GM21526 (cell line): ENCODE results near the gene CCDC150.
A peak's percentile ranks its signal among the peaks of the same experiment; 100 is the strongest.
"Not testable (repeated sequence)": the region's sequence is repeated elsewhere in the genome, so short reads cannot be mapped to it uniquely, and the experiment has no call there.

ENCODE experiments used
- ATAC-seq: cut with Tn5 transposase; IDR thresholded peaks from one replicate; pipeline ENCODE4 v1.9.1; 2021; ENCODE audit warnings: moderate library complexity; ENCODE audit not compliant: unreplicated experiment, low FRiP score

Gene CCDC150

DNA sequence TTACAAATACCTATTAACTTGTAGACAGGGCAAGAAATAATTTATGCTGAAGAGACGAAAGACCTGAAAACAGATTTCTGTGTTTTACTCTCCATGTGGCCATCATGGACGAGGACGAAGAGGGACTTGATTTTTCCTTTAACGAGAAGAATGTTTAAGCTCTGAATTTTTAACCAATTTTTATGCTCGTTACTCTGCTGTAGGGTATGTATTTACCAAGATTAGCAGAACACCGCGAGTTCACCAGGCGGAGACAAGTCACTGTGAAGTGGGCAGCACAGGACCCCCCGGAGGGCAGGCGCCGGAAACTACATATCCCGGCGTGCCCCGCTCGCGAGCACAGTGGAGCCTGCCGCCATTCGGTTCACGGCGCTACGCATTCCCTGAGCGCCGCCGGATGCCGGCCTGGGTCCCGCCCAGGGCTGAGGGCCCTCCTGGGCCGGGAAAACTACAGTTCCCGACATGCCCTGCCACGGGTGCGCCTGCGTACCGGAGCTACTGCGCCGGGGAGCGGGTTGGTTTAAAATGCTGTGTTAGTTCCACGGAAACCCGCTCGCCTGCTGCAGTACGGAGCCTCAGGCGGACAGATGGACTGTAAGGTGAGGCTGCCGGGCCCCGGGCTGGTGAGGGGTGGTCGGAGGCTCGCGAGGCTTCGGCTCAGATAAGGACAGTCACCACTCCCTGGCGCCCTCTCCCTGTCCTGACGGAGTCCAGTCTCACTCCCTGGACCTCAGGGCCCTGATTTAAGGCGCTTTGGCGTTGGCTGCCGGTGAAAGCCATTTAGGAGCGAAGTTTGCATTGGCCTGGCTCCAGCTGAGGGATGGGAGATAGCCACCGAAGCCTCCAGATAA is at the start of gene CCDC150:
CCDC150 (plus strand) TSS at position 536 of the 851 bp plus-strand sequence; CDS start at position 588, 52 bp downstream.
- ATAC-seq = peak; percentile 99

DNA sequence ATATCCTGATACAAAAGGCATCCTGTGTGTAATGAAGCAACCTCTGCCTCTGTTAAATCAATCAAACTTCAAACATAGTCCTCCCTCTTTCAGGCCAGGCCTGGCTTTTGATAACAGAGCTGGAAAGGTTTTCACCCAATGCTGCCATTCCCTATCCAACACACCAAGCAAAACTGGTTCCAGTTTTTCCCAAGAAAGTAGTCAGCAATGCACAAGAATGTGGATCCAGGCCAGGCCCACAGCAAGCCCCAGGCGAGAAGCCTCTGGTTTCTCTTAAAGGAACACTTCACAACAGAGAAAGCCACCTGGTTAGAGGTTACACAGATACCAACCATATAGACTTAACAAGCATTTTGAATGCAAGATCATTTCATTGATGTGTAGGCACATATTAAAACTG is 49.2 kb upstream of the CCDC150 start:
- ATAC-seq = no peak

DNA sequence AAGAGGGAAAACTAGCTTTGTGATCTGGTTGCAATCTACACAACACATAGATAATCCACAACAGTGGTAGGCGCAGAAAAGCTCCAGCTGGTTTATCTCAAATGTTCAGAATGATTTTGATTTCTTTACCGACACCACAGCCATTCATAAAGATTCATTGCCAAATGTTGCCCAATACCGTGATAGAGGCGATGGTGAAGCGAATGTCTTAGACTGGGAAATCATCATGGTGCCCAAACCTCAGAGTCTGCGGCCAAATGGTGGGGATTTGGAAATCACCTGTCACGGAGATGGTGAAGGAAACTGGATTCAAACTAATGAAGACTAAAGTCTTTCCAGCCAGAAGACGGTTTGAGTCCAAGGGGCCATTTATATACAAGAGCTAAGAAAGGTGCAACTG is 48.5 kb upstream of the CCDC150 start:
- no peak for ATAC-seq

GRCh38 chr2:196591621-196592022 is 47.9 kb upstream of the CCDC150 start:
- ATAC-seq = no peak

DNA sequence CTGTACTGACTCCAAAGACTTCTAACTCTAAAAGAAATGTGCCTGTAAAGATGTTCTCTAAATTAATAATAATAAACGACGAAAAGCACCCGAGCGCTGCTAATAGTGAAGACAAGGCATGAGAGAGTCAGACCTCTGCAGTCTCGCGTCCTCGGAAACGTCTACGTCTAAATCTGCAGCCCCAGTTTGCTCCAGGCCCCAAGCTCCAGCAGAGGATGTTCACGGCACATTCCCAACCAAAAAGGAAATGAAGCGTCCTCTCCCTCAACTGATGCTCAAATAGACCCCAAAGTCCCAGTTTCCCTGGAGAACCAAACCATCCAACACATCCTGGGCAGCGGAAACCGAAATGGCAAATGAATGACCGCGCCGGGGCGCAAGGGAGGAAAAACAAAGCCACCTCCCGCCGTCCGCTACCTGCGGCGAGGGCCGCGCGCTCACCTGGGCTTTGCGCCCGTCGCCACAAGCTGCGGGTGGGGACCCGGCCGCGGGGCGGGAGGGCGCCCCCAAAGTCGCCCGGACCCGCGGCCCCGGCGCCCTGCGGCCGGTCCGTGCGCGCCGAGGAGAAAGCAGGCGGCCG is 47.1 kb upstream of the CCDC150 start:
- ATAC-seq = peak; percentile 18

GRCh38 chr2:196592911-196593881 is 46.3 kb upstream of the CCDC150 start, which contains the start of gene HECW2:
HECW2 (minus strand) TSS chr2:196593554.
- ATAC-seq = peak; percentile 81

GRCh38 chr2:196594158-196594557 is 45.4 kb upstream of the CCDC150 start:
- no peak for ATAC-seq

- ATAC-seq = no peak
Observed at GRCh38 chr2:196597531-196597930, 42.0 kb upstream of the CCDC150 start.

- no peak for ATAC-seq
Observed at GRCh38 chr2:196598412-196598811, 41.1 kb upstream of the CCDC150 start.

DNA sequence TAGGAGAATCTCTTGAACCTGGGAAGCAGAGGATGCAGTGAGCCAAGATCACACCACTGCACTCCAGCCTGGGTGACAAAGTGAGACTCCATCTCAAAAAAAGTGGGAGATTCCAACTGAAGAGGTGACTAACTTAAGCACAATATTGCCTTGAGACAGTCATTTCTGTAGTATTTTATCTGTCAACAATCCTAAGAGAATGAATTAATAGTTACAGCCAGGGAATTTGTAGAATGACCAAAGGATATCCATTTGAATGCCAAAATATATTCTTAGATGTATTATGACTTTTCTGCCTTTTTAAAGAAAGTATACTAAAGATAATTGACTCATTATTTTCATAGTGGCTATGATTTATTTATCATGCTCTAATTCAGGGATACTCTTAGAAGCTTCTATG is 40.7 kb upstream of the CCDC150 start:
- ATAC-seq = no peak

GRCh38 chr2:196601430-196602306 is 37.8 kb upstream of the CCDC150 start:
- no peak for ATAC-seq

GRCh38 chr2:196604196-196604595 is 35.3 kb upstream of the CCDC150 start:
- ATAC-seq = no peak

- ATAC-seq = no peak
Observed at GRCh38 chr2:196606516-196606915, 33.0 kb upstream of the CCDC150 start.

DNA sequence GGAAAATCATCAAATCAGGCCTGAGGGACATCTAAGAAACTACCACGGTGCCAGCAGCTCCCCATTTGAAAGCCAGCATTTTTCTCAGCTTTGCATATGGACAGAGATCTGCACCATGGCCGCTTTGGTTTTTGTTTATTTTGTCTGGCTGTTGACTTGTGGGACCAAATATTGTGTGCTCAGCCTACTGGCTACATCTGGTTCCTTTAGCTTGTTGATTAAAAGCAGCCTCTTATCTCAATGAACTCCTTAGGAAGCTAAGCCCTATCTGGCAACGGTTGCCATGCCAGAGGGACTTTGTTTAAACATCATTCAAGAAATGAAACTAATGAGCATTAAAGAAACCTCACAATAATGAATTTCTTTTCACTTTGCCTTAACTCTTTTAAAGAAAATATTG is 32.4 kb upstream of the CCDC150 start:
- no peak for ATAC-seq

DNA sequence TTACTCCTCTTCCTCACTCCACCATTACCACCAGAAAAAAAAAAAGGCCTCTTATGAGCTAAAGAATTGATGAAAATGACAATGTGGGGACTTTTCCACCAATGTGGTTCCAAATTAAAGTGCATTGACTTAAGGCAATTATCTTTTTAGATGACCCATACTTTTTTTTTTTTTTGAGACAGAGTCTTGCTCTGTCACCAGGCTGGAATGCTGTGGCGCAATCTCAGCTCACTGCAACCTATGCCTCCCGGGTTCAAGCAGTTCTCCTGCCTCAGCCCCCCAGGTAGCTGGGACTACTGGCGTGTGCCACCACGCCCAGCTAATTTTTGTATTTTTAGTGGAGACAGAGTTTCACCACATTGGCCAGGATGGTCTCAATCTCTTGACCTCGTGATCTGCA is 31.6 kb upstream of the CCDC150 start:
- ATAC-seq = not testable (repeated sequence)

DNA sequence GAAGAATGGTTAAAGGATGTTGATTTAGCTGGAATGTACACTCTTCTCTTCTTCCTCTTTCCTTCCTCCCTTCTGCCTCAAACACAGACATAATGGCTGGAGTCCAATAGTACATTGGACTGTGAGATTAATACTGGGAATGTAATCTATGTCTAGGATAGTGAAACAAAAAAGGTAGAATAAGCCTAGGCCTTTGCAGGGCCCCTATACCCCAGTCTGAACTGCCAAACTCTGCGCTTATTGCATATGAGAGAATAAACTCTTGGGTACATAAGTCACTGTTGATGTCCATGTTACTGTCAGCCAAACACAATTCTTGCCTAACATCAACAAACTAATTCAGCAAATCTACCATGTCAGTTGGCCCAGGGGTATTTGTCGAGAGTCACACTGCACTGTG is 29.7 kb upstream of the CCDC150 start:
- no peak for ATAC-seq

DNA sequence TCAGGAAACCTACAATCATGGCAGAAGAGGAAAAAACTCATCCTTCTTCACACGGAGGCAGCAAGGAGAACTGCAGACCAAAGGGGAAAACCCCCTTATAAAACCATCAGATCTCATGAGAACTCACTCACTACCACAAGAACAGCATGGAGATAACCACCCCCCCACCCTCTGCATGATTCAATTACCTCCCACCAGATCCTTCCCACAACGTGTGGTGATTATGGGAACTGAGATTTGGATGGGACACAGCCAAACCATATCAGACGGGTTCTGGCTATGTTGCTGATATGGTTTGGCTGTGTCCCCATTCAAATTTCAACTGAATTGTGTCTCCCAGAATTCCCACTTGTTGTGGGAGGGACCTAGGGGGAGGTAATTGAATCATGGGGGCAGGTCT is 28.7 kb upstream of the CCDC150 start:
- ATAC-seq = no peak

DNA sequence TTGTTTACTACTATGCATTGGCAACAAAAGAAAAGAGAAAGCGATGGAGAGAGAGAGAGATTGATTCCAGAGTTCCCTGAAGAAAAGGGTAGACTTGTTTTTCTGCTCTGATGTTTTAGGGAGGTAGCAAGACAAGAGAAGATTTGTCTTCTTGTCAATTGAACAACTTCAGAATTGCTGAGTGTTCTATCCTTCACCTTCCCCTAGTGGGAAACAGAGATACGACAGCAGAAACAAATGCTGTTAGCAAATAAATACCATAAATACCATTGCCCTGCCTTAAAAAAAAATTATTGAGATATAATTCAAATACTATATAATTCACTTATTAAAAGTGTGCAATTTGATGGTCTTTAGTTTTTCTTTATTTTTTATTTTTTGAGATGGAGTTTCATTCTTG is 26.2 kb upstream of the CCDC150 start:
- no peak for ATAC-seq

- no peak for ATAC-seq
Observed at GRCh38 chr2:196617430-196617829, 22.1 kb upstream of the CCDC150 start.

DNA sequence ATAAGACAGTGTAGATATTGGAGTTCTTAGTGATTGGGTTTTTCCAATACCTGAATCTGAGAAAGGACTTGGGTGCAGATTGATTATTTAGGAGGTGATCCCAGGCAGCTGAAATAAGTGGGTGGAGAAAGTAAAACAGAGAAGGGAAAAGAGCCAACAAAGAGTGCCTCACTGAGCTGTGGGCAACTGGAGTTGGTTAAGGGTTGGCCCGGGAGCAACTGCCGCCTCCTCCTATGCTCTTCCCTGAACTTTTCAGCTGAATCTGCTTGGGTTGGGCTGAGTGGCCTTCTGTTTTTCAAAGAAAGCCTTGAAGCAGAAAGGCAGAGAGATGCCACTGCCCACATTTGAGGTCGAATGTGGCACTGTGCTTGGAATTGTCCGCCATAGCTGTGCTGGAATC is 20.9 kb upstream of the CCDC150 start:
- ATAC-seq = no peak
